OCI-LY3 (cell line): ENCODE results near the gene DEXI.

Source experiments
- EZH2phosphoT487 ChIP-seq: fragments of 200-600 bp; shearing (Covaris generic); IDR thresholded peaks from 2 replicates; pipeline ENCODE4 v1.6.1; 2018; ENCODE audit warnings: antibody characterized with exemption, mixed run types, low read depth
- TF ChIP-seq, protein P1 (sequence below): fragments of 200-600, 300-600 bp; sonication (generic); IDR thresholded peaks from 2 replicates; pipeline ENCODE4 v1.5.1; 2014; ENCODE audit warnings: antibody characterized with exemption, low read length, low read depth

DNA sequence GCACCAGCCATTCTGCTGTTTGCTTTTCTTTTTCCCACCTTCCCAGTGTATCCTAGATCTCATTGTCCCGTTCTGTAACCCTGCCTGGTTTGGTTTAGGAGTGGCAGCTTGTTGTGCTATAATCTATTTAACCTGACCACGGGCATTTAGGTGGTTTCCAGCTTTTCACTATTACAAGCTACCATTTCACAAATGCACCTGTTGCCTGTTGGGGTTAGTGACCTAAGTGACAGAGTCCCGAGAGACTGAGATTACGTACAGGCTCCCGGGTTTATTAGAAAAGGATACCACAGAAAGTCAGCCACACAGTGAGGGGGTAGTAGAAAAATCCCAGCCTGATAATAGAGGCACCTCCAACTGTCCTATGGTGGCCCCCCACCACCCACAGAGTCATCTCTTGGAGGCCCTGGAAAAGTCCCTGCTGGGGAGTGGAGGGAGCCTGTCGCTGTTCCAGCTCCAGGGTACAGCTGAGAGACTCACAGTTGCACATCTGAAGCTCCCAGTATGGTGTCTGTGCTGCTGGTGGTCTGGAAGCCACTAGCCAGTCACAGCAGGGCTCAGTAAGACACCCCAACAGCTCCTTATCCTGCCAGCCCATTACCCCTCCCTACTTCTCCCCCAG, 23.3 kb upstream of the DEXI start:
- TF ChIP-seq, protein P1, sequence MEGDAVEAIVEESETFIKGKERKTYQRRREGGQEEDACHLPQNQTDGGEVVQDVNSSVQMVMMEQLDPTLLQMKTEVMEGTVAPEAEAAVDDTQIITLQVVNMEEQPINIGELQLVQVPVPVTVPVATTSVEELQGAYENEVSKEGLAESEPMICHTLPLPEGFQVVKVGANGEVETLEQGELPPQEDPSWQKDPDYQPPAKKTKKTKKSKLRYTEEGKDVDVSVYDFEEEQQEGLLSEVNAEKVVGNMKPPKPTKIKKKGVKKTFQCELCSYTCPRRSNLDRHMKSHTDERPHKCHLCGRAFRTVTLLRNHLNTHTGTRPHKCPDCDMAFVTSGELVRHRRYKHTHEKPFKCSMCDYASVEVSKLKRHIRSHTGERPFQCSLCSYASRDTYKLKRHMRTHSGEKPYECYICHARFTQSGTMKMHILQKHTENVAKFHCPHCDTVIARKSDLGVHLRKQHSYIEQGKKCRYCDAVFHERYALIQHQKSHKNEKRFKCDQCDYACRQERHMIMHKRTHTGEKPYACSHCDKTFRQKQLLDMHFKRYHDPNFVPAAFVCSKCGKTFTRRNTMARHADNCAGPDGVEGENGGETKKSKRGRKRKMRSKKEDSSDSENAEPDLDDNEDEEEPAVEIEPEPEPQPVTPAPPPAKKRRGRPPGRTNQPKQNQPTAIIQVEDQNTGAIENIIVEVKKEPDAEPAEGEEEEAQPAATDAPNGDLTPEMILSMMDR = no peak
- TF ChIP-seq EZH2phosphoT487 = no peak
